ENCODE results near the gene MTERF1.
"Not testable (repeated sequence)": the region's sequence is repeated elsewhere in the genome, so short reads cannot be mapped to it uniquely, and the experiment has no call there.

Gene MTERF1

DNA sequence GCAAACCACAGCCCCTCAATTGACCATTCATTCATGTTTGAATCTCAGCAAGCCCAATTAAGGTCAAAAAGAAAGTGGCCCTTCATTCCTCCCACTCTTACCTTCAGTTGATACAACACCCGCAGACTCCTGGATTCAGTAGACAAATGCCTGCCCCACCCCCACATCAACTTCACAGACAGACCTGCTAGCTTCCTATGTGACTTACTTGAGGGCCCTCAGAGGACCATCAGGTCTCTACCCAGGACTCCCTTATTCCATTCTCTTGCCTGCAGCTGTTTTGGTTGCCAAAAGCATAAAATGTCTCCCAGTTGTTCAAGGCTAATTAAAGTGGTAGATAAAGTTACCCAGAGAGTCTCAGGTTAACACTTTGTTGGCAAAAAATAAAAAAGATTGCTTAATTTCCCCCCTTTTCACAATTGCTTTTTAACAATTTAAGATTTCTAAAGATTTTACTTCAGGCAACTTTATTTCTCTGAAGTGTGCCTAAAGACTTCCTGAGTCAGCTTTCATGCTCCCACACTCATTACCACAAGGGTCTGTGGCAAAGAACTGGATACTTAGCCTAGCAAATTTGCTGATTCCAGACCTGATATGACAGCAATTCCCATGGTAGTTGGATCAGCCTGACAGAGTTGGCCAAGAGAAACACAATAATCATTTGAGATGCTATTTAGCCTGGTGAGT, 3.3 kb upstream of the MTERF1 start:
- no peak for DNase-seq (ENCODE audit: low read depth in 4 of 4, low spot score in 1 of 4)

DNA sequence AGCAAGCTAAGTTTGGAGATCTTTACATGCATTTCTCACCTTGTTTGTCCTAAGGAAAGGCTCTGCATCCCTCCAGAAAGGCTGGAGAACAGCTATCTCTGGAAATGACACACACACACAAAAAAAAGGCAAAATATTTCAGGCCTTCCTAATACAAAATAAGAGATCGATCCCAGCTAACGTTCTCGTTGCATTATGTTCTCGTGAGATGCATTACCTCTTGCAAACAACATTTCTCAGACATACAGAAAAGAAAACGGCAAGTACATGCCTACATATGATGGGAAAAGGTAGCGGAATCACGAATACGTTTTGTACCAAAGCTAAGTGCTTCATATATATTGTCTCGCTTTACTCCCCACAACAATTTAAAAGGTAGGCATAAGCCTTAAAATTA, 488 bp downstream of the MTERF1 start:
- no peak for DNase-seq (ENCODE audit: low read depth in 4 of 4, low spot score in 1 of 4)

DNA sequence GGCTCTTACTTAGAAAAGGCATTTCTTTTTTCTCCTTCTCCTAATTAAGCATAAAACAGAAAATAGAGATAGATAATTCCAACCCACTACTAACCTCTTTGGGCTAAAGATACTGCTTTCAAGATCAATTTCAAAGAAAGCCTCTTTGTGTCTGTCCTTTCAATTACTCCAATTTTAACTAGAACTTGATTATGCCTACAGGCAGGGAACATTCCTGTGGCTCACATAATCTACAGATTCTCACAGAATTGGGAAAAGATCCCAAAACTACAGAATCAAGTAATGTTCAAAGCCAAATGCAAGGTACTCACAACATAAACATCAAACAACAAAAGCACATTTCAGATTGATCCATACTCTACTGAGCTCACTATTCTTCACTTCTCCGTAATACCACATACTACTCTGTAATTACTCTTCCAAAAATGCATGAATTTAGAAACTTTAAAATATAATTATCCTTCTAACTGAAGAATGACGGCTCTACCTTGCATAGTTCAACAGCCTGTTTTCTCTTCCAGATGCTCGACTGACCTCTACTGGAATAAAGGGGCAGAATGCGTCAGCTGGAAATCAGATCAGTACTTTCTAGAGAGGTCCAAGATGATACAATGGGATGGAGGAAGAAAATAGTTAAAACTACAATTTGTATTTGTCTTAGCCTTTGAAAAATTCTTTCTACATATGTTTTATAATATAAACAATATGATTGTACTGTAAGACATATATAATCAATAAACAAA, 3.9 kb downstream of the MTERF1 start:
- DNase-seq (ENCODE audit: low read depth in 4 of 4, low spot score in 1 of 4) = no peak

DNA sequence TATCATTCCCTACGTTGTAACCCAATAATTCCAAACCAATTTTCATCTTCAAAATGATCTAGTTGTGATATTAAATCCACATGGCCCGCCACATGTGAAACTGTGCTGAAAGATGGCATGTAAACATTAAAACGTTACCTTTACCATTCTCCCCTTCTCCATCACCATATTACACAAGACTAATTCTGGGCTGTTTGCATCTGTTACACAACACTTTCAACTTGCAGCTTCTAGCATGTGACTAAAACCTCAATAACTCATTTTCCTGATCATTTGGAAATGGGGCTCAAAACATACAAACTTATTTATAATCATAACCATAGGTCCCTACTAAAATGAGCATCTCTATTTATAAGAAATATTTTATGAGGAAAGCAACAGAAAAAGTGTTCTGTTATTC, 4.7 kb downstream of the MTERF1 start:
- DNase-seq (ENCODE audit: low read depth in 4 of 4, low spot score in 1 of 4) = no peak

DNA sequence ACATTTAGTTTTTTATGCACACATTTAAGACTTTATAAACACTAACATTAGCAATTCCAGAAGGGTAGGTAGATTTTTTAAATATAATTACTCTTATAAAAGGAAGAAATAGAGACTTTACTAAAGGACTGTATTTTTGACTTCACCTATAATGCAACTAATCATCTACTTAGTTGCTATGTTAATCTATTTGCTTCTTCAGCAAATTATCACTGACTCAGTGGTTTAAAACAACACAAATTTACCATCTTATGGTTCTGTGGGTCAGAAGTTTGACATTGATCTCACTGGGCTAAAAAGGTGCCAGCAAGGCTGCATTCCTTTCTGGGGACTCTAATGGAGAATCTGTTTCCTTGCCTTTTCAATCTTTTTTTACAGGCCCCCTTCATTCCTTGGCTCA, 7.6 kb downstream of the MTERF1 start:
- DNase-seq (ENCODE audit: low read depth in 4 of 4, low spot score in 1 of 4) = no peak

DNA sequence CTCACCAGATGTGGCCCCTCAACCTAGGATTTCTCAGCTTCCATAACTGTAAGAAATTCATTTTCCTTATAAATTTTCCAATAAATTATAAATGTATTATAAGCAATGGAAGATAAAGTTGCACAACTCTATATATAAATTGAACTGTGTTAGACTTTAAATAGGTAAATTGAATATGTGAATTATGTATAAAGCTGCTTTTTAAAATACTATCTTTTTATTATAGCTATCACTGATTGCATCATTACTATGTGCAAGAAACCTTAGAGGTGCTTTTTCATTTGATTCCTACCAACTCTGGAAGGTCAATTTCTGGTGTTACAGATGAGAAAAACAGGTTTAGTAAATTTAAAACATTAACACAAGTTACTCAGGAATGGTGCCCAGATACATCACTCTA, 8.4 kb downstream of the MTERF1 start:
- DNase-seq (ENCODE audit: low read depth in 4 of 4, low spot score in 1 of 4) = no peak

DNA sequence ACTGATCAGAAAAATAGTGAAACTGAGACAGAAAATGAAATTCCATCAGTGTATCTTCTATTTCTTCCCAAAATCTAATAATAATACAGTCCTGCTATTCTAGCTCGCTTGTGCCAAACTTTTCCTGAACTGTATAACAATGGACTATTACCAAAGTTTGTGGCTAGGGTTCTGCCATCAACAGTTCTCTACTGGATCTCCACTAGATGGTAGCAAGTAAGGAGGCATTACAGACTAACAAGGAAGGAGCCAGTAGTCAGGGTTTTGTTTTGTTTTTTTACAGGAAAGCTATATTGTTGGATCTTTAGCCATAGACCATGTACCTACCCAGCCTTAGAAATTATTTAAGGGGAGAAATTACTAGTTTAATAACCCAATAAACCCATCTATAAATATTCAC, 10.8 kb downstream of the MTERF1 start:
- no peak for DNase-seq (ENCODE audit: low read depth in 4 of 4, low spot score in 1 of 4)

DNA sequence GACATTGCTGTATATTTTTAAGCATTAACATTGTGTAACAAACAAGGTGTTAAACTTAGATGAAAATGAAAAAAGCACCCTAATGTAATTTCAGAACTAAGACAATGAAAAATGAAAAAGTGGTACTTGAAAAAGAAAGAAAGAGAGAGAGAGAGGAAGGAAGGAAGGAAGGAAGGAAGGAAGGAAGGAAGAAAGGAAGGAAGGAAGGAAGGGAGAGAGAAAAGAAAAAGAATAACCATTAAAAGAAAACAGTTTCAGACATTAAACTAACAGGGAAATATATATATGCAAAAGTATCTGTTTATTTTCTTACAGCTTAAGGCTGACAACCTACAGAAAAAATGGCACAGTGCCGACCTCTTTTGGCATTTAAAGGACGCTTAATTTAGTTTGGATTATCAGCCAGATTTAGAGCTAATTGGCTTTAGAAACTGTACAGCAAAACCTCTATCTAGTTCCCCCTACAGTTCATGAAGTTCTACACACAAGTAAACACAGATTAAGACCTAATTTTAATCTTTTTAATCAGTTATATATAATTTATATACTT, 13.8 kb downstream of the MTERF1 start:
- DNase-seq (ENCODE audit: low read depth in 4 of 4, low spot score in 1 of 4) = no peak

DNA sequence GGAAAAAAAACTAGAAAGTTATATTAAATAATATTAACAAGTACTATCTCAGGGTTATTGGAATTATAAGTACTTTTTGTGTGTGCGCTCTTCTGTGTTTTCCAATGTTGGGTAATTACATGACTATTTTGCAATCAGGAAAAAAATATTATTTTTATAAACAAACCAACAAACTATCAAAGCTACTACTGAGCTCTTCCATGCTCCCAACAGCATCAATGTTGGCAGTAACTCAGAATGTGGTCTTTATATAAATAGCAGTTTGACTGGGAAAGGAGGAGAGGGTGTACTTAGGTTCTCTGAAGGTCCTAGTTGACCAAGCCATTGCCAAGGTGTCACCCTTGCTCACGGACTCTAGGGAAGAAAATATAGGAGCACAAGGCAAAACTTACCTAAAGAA, 15.0 kb downstream of the MTERF1 start:
- DNase-seq (ENCODE audit: low read depth in 4 of 4, low spot score in 1 of 4) = no peak

DNA sequence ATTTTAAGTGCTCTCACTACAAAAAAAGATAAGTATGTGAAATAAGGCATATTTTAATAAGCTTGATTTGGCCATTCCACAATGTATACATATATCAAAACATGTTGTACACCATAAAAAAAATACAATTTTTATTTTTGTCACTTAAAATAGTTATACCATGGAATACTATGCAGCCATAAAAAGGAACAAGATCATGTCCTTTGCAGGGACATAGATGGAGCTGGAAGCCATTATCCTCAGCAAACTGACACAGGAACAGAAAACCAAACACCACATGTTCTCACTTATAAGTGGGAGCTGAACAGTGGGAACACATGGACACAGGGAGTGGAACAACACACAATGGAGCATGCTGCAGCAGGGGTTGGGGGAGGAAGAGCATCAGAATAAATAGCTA, 15.9 kb downstream of the MTERF1 start:
- DNase-seq (ENCODE audit: low read depth in 4 of 4, low spot score in 1 of 4) = not testable (repeated sequence)

DNA sequence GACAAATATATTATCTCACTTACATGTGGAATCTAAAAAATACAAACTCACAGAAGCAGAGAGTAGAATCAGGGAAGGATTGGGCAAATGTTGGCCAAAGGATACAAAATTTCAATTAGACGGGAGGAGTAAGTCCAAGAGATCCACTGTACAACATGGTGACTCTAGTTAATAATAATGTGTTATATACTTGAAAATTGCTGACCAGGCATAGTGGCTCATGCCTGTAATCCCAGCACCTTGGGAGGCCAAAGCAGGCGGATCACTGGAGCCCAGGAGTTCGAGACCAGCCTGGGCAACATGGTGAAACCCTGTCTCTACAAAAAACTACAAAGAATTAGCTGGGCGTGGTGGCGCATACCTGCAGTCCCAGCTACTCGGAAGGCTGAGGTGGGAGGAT, 16.4 kb downstream of the MTERF1 start:
- DNase-seq (ENCODE audit: low read depth in 4 of 4, low spot score in 1 of 4) = no peak

DNA sequence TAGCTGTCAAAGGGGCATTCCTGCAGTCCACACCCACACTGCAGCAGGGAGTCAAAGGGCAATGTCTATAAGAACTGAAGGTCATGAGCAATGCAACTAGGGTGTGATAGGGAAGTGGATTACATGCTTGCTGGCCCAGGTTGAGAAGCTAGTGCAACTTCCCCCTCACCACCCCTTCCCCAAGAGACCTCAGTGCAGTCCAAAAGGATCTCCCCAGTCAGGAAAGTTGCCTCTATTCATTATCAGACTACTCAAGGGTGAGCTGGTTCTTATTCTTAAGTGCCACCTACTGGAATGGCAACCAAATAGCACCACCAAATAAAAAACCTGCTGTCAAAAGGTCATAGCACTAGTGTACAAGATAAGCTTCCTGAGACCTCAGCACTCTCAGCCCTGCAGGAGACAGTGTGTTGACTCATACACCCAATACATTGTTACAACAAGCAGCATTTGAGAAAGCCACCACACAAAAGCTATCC, 28.2 kb downstream of the MTERF1 start:
- no peak for DNase-seq (ENCODE audit: low read depth in 4 of 4, low spot score in 1 of 4)

DNA sequence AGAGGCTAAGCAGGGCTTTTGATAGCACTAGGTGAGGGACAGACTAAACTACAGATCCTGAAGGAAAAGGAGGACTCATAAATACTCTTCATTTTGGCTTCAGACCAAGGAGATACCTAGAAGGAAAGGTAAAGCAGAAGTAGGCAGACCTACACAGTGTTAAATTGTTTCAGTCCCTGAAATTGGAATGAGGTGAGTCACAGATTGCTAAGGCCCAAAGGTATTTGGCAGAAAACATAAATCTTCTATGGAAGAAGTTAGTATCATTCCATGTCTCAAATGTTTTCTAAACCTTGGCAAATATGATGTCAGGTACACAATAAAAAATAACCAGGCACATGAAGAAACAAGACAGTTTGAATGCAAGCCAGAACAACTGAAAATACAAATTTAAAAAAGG, 30.0 kb downstream of the MTERF1 start:
- no peak for DNase-seq (ENCODE audit: low read depth in 4 of 4, low spot score in 1 of 4)

DNA sequence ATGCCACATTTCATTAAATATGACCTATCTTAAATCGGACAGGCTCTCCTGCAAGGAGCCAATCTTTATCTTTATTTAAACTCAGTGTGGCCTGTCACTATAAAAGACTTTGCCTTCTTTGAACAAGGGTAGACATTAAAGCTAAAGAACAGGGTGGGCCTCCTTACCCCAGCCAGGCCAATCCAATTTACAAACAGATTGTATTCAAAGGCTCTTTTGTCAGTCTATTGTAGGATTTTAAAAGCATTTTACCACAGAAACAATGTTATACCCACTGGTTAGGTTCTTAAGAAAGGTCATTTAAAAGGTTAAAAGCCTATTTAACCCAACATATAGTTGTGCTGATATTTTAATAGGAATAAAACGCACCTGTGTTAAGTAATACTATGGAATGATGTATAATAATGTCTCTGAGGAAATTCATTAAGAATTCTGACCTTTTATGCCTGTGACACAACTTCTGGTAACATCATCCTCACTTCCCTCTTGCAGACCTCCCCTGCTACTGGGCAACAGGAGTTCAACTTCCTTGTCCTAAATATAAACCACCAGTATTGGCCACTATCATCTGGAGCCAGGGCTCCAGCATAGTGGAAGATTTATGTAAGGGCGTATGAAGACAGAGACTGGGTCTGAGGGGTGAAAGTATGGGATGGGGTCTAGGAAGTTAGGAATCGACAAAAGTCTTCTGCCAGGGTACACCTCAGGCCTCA, 32.5 kb downstream of the MTERF1 start:
- no peak for DNase-seq (ENCODE audit: low read depth in 4 of 4, low spot score in 1 of 4)

DNA sequence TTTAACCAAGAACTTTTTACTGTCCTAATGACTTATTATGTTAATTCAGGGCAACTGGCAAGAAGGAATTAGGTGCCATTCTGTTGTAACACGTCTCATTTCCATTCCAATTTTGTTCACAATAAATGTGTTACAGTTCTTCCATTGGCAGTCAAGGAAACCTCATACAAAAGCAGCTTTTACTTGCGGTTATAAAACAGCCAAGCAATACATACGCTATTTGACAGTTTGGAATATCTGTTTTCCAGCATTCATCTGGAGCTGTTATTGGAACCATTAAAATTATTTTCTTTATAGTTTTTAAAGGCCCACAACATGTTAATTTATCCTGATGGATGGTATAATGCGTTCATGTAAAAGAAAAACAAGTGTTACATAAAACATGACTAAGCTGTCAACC, 33.3 kb downstream of the MTERF1 start:
- DNase-seq (ENCODE audit: low read depth in 4 of 4, low spot score in 1 of 4) = no peak

DNA sequence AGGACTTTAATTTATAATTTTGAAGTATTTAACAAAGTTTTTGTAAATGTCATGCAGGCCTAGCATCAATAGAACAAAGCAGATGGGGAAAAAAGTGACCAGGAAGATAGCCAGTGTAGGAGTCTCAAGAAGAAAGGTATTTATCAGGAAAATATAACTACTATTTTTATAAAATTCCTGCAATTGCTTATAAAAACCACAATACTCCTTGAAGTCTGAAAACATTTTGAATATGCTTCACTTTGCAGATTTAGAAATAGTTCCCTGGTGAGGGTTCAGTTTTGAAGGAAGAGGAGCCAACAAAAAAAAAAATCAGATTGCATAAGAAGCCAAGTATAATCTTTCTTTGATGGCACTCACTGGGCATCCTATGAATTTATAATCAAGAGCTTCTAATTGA, 34.1 kb downstream of the MTERF1 start:
- no peak for DNase-seq (ENCODE audit: low read depth in 4 of 4, low spot score in 1 of 4)

DNA sequence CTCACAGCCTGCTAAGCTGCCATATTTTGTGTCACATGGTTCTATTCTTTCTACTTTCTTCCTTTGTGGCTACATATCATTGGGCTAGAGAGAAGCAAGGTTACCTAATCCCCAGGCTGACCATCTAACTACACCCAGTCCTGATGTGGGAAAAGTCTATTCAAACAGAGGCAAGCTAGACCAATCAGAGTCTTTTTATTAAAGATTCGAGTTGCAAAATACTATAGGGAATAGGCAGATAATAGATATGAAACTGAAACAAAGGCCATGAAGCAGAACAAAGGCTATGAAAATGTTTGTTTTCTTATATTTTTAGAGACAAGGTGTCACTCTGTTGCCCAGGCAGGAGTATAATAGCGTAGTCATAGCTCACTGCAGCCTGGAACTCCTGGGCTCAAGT, 36.7 kb downstream of the MTERF1 start:
- no peak for DNase-seq (ENCODE audit: low read depth in 4 of 4, low spot score in 1 of 4)

DNA sequence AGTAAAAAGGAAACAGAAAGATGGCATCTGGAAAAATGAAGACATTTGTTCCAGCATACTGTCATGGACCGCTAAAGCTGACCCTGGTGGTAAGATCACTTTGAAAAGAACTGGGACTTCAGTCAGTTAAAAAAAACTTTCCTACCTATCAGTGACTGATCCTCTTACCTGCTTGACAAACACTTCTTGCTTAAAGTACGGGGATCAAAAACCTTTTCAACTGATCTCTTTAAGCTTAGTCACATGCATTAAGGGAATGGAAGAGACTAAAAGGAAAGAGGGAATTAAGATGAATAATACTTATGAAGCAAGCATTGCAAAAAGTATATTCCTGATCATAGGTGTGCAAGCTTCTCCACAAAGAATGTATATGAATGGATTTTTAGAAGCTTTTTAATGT, 42.1 kb downstream of the MTERF1 start:
- DNase-seq (ENCODE audit: low read depth in 4 of 4, low spot score in 1 of 4) = no peak

DNA sequence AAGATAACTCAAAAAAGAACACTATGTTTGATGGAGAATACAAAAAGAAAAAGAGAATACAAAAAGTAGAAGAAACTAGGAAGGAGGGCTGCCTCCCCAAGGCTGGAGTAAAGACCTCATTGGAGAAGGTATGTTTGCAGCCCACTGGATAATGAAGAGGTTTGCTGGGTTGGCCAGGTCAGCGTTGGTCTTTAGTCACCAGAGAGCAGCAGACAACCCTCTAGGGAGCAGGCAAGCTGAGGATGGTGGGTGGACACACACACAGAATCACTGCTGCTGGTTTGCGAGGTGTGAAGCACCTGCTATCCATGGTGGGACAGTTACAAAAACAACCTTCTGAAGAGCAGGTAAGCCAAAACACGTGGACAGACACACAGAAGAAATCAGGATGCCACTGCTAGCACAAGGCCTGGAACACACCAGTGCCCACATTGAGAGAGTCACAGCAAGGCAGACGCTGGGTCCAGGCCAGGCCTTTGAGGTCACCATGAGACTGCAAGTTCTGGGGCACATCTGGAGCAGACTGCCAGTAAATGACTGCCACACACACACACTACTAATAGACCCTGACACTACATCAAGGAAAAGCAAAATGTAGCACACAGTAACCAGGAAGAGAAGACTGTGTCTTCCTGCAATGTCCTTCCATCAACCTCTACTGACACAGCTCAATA, 43.0 kb downstream of the MTERF1 start:
- no peak for DNase-seq (ENCODE audit: low read depth in 4 of 4, low spot score in 1 of 4)

DNA sequence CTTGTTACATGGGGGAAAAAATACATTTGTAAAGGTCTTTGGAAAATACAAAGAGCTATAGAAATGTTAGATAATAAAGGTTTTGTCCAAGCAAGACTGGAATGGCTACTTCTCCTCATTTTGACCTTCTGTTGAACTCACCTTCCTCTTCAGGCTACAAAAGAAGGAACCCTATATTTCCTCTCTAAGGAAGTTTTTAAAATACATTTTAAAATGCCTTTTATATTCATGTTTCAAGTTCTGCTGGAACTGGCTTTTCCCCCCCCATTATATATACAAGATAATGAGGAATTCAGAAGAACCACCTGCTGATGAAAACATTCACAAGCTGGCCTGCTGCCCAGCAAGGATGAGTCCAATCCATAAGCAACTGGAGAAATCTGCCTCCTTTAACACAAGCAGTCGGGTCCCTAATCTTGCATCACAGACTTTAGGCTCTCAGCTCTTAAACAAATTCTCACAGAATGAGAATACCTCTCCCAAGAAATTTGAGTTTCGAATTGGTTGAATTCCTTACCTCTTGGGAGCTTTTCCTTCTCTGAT, 44.6 kb downstream of the MTERF1 start:
- no peak for DNase-seq (ENCODE audit: low read depth in 4 of 4, low spot score in 1 of 4)

All from stimulated activated CD4-positive, alpha-beta T cell treated with anti-CD3 and anti-CD28 coated beads, Interleukin-1b, Interleukin-23, amount 100 ng/mL, for 24 hours (primary cell).